A549 (cell line): Measurements from ENCODE around the gene DSCAML1. TPM values are rescaled to one million over a fixed set of nuclear protein-coding genes. Genes with fewer than 3 reads are reported as not detected.

Experiments
- ATAC-seq, 2 experiments: fragments of 200-7000 bp in 1 of 2; fragments of >200 bp in 1 of 2; cut with Nextera tagmentation in 1 of 2; cut with Tn5 transposase in 1 of 2; 3 replicates each; pipeline versions ENCODE4 v1.8.0 to v1.9.1; 2018 to 2020; ENCODE audit warnings: mild to moderate bottlenecking in 1 of 2, moderate library complexity in 1 of 2
- CTCF ChIA-PET: fragments of 300-600 bp; sonication (Branson Sonifier 250); formaldehyde crosslinking; extraction: SDS; loops from one replicate; lab custom pipeline; 2021; ENCODE audit warnings: antibody characterized with exemption, inconsistent platforms; lab: Yijun Ruan, JAX
- POLR2A ChIA-PET: fragments of 350-600 bp; formaldehyde crosslinking; extraction: SDS; loops from one replicate; lab custom pipeline; 2021; ENCODE audit warnings: antibody characterized with exemption, inconsistent platforms; lab: Yijun Ruan, JAX
- DNase-seq, 2 experiments: peaks; one replicate each; pipeline versions ENCODE4 v3.0.0 to v3.0.0-alpha.2; 2011 to 2016; ENCODE audit warnings: low read depth in 1 of 2, low spot score in 1 of 2
- FAIRE-seq: peaks from 2 replicates; lab custom pipeline; 2011; peaks lifted over from hg19 to GRCh38; lab: Jason Lieb, UNC
- H3K27ac ChIP-seq, 2 experiments: fragments of >200 bp; sonication (Bioruptor Twin); formaldehyde crosslinking; 3 replicates each; pipeline ENCODE4 v1.5.1; 2016 to 2017
- H3K4me1 ChIP-seq: fragments of >200 bp; sonication (Bioruptor Twin); formaldehyde crosslinking; 3 replicates; pipeline ENCODE4 v1.6.1; 2016
- H3K4me2 ChIP-seq: fragments of >200 bp; sonication (Bioruptor Twin); formaldehyde crosslinking; 3 replicates; pipeline ENCODE4 v1.6.1; 2016
- H3K4me3 ChIP-seq: fragments of >200 bp; sonication (Bioruptor Twin); formaldehyde crosslinking; 3 replicates; pipeline ENCODE4 v1.5.1; 2016
- H3K9me3 ChIP-seq: fragments of >200 bp; sonication (Bioruptor Twin); formaldehyde crosslinking; 3 replicates; pipeline ENCODE4 v1.6.1; 2016
- CEBPB ChIP-seq, 2 experiments: fragments of >200 bp in 1 of 2; sonication (Bioruptor Twin) in 1 of 2; formaldehyde crosslinking in 1 of 2; IDR thresholded peaks; 2 replicates each; pipeline ENCODE4 v1.6.1; 2012 to 2016
- CHD4 ChIP-seq: fragments of 200-600 bp; sonication (generic); IDR thresholded peaks from 2 replicates; pipeline ENCODE4 v1.6.1; 2016; ENCODE audit warnings: antibody characterized with exemption, mild to moderate bottlenecking, borderline replicate concordance
- EHMT2 ChIP-seq: fragments of 200-600 bp; sonication (generic); IDR thresholded peaks from 2 replicates; pipeline ENCODE4 v1.6.1; 2016; ENCODE audit warnings: antibody characterized with exemption, low read depth, mild to moderate bottlenecking, moderate library complexity
- ESRRA ChIP-seq: fragments of 150-350 bp; IDR thresholded peaks from 2 replicates; pipeline ENCODE4 v1.6.1; 2014; ENCODE audit warnings: mild to moderate bottlenecking, low read length, borderline replicate concordance
- FOSB ChIP-seq: fragments of 250-450 bp; sonication (Bioruptor Pico); IDR thresholded peaks from 2 replicates; pipeline ENCODE4 v1.5.0; 2020; ENCODE audit warnings: mild to moderate bottlenecking, moderate library complexity
- FOSL2 ChIP-seq, 2 experiments: fragments of 450-650 bp in 1 of 2; fragments of >200 bp in 1 of 2; sonication (Bioruptor Twin) in 1 of 2; formaldehyde crosslinking; IDR thresholded peaks; 2 replicates each; pipeline versions ENCODE4 v1.5.0 to v1.6.1; 2016 to 2020; ENCODE audit warnings: mild to moderate bottlenecking in 1 of 2, moderate library complexity in 1 of 2
- FOXS1 ChIP-seq: fragments of 250-450 bp; sonication (Bioruptor Pico); IDR thresholded peaks from 2 replicates; pipeline ENCODE4 v1.5.0; 2020; ENCODE audit warnings: mild to moderate bottlenecking, moderate library complexity
- HOXA7 ChIP-seq: fragments of 250-450 bp; sonication (Bioruptor Pico); IDR thresholded peaks from 2 replicates; pipeline ENCODE4 v1.5.0; 2020; ENCODE audit warnings: mild to moderate bottlenecking, moderate library complexity
- HOXB13 ChIP-seq: fragments of 250-450 bp; sonication (Bioruptor Pico); IDR thresholded peaks from 2 replicates; pipeline ENCODE4 v1.5.0; 2020; ENCODE audit warnings: low read depth, mild to moderate bottlenecking, moderate library complexity
- JUNB ChIP-seq: fragments of >200 bp; sonication (Bioruptor Twin); formaldehyde crosslinking; IDR thresholded peaks from 2 replicates; pipeline ENCODE4 v1.6.1; 2016
- MYC ChIP-seq: IDR thresholded peaks from 2 replicates; pipeline ENCODE4 v1.6.1; 2012; ENCODE audit warnings: mild to moderate bottlenecking, inconsistent platforms, low read length, improper control_type of control experiment, borderline replicate concordance
- NFE2L2 ChIP-seq: fragments of 150-350 bp; conservative IDR thresholded peaks from 2 replicates; pipeline ENCODE4 v1.6.1; 2014; ENCODE audit warnings: low read length
- PHF8 ChIP-seq: fragments of 200-600 bp; sonication (generic); IDR thresholded peaks from 2 replicates; pipeline ENCODE4 v1.6.1; 2016; ENCODE audit warnings: low read depth, mild to moderate bottlenecking, antibody characterized with exemption, moderate library complexity, borderline replicate concordance
- RFX5 ChIP-seq: fragments of 450-650 bp; IDR thresholded peaks from 2 replicates; pipeline ENCODE4 v1.7.1; 2014; ENCODE audit warnings: antibody characterized with exemption, mild to moderate bottlenecking, moderate library complexity
- TP53 ChIP-seq: fragments of 250-450 bp; sonication (Bioruptor Pico); IDR thresholded peaks from 2 replicates; pipeline ENCODE4 v1.5.0; 2021; ENCODE audit warnings: mild to moderate bottlenecking, moderate library complexity
- ZSCAN20 ChIP-seq: fragments of 250-450 bp; sonication (Bioruptor Pico); IDR thresholded peaks from 2 replicates; pipeline ENCODE4 v1.8.0; 2022; ENCODE audit warnings: mild to moderate bottlenecking, moderate library complexity
- WGBS: methylation state at CpG from one replicate; pipeline ENCODE4 v1.1.6; 2017; ENCODE audit errors: missing lambda C conversion rate; 5-methylcytosine and 5-hydroxymethylcytosine counted together
- polyA plus RNA-seq, 4 experiments: library from polyadenylated mRNA; depleted of rRNA in 3 of 4; stranded (reverse); fragments of >200 nt; fragmentation: RNase III in 1 of 4; extraction: RNeasy Plus Mini Kit Qiagen cat#74134 plus additional on column Dnase treatment in 1 of 4; gene quantifications; 2 replicates in 3 of 4; 3 replicates in 1 of 4; pipeline ENCODE4 v1.2.3, GENCODE V29; 2011 to 2017
- TF ChIP-seq, protein P1 (sequence below): fragments of >200 bp; sonication (Bioruptor Twin); formaldehyde crosslinking; IDR thresholded peaks from 2 replicates; pipeline ENCODE4 v1.6.1; 2016
- TF ChIP-seq, protein P2 (sequence below): fragments of 250-450 bp; sonication (Bioruptor Pico); IDR thresholded peaks from 2 replicates; pipeline ENCODE4 v1.5.0; 2020; ENCODE audit warnings: low read depth, mild to moderate bottlenecking, moderate library complexity
- TF ChIP-seq, protein P3 (sequence below): IDR thresholded peaks from 2 replicates; pipeline ENCODE4 v1.6.1; 2012; ENCODE audit warnings: low read depth, borderline replicate concordance
- TF ChIP-seq, protein P4 (sequence below): fragments of 150-350 bp; IDR thresholded peaks from 2 replicates; pipeline ENCODE4 v1.6.1; 2014; ENCODE audit warnings: low read depth, mild to moderate bottlenecking, low read length
- TF ChIP-seq, protein P5 (sequence below): fragments of >200 bp; sonication (Bioruptor Twin); formaldehyde crosslinking; IDR thresholded peaks from 3 replicates; pipeline ENCODE4 v1.6.1; 2016

The DSCAML1 gene
- polyA plus RNA-seq, 2 of the 4 experiments (the other 2 are of a cell fraction) = 0.12 to 0.31 TPM

DNA sequence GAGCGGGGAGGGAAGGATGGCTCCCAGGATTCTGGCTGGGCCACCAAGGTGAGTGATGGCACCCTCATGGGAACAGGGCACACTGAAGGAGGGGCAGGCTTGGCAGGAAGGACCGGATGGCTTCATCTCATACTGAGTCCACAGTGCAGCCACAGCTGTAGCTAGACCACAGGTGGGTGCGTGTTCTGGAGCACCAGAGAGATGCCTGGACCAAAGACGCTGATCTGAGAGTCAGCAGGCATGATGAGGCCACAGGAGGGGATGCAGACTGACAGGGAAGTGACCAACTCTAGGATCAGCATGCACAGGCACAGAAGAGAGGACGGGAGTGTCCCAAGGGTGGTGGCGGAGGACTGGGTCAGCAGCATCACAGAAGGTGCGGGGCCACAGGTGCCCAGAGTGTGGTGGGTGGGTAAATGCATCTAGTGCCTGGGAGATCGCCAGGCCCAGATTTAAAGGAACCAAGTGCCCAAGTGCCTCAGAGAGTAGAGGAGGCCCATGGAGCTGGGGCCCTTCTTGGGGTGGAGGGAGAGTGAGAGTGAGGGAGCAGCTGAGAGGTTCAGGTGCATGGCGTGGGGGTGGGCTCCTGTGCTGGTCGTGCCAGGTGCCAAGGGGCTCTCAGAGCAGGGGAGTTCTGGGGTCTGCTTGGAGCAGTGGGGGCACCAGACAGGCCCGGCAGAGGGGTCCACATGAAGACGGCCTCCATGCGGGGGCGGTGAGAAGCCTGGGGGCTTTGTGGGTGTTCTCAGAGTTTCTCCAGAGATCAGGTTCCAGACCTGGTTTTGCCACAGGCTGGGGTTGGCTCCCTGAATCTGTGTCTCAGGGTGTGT is 355.7 kb downstream of the DSCAML1 start:
- no peak for ATAC-seq
- no peak overlapping the region for H3K4me3 ChIP-seq
- WGBS = 78% methylated on average over 8 of the region's 14 CpGs
- H3K9me3 ChIP-seq = no peaks in the 10 kb centered on the region
- ChIA-PET CTCF (interaction anchor here (0.6 to 1.5 kb wide), 5 partner anchors 10 to 505 kb away, joined by 3 read pairs; no protein-coding TSS in a partner anchor), POLR2A (interaction anchor here (0.7 kb wide), 1 partner anchor 95 kb away, joined by 5 read pairs; no protein-coding TSS in a partner anchor)
- H3K27ac ChIP-seq = no peak overlapping the region
- TF ChIP-seq, protein P1, sequence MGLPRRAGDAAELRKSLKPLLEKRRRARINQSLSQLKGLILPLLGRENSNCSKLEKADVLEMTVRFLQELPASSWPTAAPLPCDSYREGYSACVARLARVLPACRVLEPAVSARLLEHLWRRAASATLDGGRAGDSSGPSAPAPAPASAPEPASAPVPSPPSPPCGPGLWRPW = no peak
- TF ChIP-seq FOSB (CRISPR knock-in tag) (no peak), ZSCAN20 (CRISPR knock-in tag) (no peak), FOSL2 (IDR thresholded peaks at IDR 0.05) (no peak), FOSL2 (CRISPR knock-in tag; IDR thresholded peaks at IDR 0.05) (no peak), CEBPB (IDR thresholded peaks at IDR 0.05) (no peak), RFX5 (no peak), NFE2L2 (no peak), HOXB13 (no peak), CHD4 (no peak), ESRRA (no peak), PHF8 (no peak), HOXA7 (CRISPR knock-in tag) (no peak), MYC (no peak)
- TF ChIP-seq, protein P2, sequence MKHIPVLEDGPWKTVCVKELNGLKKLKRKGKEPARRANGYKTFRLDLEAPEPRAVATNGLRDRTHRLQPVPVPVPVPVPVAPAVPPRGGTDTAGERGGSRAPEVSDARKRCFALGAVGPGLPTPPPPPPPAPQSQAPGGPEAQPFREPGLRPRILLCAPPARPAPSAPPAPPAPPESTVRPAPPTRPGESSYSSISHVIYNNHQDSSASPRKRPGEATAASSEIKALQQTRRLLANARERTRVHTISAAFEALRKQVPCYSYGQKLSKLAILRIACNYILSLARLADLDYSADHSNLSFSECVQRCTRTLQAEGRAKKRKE (CRISPR knock-in tag) = no peak
- TF ChIP-seq, all 56 proteins: peak for 0
- DNase-seq (no peak), FAIRE-seq (no peak)
- Histone ChIP-seq H3K4me2 (no peak overlapping the region), H3K4me1 (no peaks in the 10 kb centered on the region)

DNA sequence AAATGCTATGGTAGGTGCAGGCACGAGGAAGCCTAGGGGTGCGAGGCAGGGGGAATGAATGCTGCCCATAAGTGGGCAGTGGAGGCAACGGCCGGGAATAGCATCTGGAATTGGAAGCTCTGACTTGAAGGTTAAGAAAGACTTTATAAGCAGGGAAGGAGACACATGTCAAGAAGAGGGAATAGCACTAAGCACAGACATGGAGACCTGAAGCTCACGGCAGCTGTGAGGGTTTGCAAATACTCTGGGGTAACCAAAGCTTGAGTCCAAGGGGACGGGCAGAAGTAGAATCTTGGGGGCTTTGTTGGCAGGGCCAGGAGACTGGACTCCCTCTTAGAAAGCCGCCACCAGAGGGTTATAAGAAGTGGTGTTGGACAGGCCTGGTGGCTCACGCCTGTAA is 356.8 kb downstream of the DSCAML1 start:
- 72% methylated on average over 8 of the region's 8 CpGs for WGBS
- Histone ChIP-seq H3K9me3 (no peaks in the 10 kb centered on the region), H3K4me2 (no peak overlapping the region), H3K4me1 (no peaks in the 10 kb centered on the region), H3K4me3 (no peak overlapping the region), H3K27ac (no peak overlapping the region)
- ChIA-PET POLR2A (no interaction called here), CTCF (interaction anchor here (1.2 to 1.5 kb wide), 3 partner anchors 14 to 507 kb away, joined by 3 read pairs; no protein-coding TSS in a partner anchor)
- ATAC-seq (no peak), DNase-seq (no peak), FAIRE-seq (no peak)
- no peak for TF ChIP-seq FOXS1 (CRISPR knock-in tag)
- TF ChIP-seq JUNB = no peak
- TF ChIP-seq TP53 (CRISPR knock-in tag) = no peak
- TF ChIP-seq, protein P3, sequence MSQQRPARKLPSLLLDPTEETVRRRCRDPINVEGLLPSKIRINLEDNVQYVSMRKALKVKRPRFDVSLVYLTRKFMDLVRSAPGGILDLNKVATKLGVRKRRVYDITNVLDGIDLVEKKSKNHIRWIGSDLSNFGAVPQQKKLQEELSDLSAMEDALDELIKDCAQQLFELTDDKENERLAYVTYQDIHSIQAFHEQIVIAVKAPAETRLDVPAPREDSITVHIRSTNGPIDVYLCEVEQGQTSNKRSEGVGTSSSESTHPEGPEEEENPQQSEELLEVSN = no peak

DNA sequence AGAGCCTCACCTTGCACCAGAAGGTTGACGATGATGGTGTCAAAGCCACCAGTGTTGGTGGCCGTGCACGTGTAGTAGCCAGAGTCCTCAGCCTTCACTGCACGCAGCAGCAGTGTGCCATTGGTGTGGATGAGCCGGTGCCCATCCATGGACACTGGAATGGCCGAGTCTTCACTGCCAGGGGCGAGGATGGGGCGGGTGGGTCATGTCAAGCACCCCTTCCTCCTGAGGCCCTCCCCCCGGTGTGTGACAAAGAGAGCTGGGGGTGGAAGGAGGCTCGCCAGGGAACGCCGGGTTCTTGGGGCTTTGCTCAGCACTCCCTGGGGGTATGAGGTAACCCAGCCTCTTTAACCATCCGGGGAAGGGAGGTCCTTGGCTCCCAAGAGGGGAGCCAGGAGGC is 357.8 kb downstream of the DSCAML1 start:
- Histone ChIP-seq H3K9me3 (no peaks in the 10 kb centered on the region), H3K4me2 (no peak overlapping the region), H3K27ac (no peak overlapping the region), H3K4me3 (no peak overlapping the region), H3K4me1 (no peaks in the 10 kb centered on the region)
- TF ChIP-seq, protein P4, sequence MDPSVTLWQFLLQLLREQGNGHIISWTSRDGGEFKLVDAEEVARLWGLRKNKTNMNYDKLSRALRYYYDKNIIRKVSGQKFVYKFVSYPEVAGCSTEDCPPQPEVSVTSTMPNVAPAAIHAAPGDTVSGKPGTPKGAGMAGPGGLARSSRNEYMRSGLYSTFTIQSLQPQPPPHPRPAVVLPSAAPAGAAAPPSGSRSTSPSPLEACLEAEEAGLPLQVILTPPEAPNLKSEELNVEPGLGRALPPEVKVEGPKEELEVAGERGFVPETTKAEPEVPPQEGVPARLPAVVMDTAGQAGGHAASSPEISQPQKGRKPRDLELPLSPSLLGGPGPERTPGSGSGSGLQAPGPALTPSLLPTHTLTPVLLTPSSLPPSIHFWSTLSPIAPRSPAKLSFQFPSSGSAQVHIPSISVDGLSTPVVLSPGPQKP = no peak
- TF ChIP-seq, protein P5, sequence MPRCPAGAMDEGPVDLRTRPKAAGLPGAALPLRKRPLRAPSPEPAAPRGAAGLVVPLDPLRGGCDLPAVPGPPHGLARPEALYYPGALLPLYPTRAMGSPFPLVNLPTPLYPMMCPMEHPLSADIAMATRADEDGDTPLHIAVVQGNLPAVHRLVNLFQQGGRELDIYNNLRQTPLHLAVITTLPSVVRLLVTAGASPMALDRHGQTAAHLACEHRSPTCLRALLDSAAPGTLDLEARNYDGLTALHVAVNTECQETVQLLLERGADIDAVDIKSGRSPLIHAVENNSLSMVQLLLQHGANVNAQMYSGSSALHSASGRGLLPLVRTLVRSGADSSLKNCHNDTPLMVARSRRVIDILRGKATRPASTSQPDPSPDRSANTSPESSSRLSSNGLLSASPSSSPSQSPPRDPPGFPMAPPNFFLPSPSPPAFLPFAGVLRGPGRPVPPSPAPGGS = no peak
- TF ChIP-seq EHMT2 = no peak
- POLR2A ChIA-PET = no interaction called here
- no CpG with 5 or more reads among the region's 13 CpGs for WGBS
- FAIRE-seq (no peak), ATAC-seq (no peak), DNase-seq (no peak)
- CTCF ChIA-PET = no interaction called here
